NCI-H1092 (cell line): ENCODE measurements around the gene AARS1.
A peak's percentile ranks its signal among the peaks of the same experiment; 100 is the strongest.
"Not testable (repeated sequence)": the region's sequence is repeated elsewhere in the genome, so short reads cannot be mapped to it uniquely, and the experiment has no call there.

Experiments
- DNase-seq: peaks from one replicate; lab custom pipeline; 2025; lab: John Stamatoyannopoulos, UW

AARS1 gene

DNA sequence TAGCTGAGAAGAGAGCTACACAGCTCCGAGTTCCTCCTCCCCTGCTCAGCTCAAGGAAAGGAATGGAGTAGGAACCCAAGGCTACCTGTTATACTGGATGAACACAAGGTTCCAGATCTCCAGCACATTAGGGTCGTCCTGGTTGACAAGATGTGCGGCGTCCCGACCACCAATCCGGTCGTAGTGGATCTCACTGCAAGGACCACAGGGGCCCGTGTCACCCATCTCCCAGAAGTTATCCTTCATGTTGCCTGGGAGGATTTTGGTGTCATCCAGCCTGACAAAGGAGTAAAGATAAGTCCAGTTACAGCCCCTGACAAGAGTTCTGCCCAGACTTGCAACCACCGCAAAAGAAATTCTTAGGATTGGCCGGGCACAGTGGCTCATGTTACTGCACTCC is 17.6 kb downstream of the AARS1 start:
- DNase-seq, result no peak

DNA sequence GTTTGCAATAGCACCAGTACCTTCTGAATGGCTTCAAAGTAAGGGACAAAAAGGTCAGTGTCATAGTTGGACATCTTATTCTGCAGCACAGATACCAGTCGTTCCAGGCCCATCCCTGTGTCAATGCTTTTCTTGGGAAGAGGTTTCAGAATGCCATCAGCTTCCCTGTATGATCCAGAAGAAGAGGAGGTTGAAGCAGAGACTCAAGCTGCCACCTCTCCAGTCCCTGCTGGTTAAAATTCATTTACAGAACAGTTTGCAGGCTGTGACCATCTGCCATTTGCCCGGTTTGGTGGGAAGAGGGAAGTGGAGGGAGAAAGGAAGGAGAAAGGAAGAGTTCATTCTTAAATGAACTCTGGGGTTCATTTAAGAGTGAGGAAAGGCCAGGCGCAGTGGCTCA is 19.1 kb downstream of the AARS1 start:
- DNase-seq, result no peak

DNA sequence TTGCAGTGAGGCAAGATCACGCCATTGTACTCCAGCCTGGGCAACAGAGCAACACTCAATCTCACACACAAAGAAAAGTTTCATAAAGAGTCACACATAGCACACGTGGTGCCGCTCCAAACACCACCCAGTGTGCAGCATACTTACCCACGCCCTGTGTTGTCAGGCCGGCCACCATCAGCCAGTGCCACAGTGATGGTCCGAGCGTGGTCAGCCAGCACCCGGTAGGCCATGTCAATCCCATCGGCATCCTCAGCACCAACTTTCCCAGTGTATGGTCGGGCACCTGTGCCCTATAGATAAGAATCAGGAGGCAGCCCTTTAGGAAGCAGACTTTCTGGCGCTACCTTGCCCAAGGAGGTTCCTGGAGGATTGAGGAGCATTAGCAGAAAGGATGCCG is 19.8 kb downstream of the AARS1 start:
- DNase-seq, result no peak

DNA sequence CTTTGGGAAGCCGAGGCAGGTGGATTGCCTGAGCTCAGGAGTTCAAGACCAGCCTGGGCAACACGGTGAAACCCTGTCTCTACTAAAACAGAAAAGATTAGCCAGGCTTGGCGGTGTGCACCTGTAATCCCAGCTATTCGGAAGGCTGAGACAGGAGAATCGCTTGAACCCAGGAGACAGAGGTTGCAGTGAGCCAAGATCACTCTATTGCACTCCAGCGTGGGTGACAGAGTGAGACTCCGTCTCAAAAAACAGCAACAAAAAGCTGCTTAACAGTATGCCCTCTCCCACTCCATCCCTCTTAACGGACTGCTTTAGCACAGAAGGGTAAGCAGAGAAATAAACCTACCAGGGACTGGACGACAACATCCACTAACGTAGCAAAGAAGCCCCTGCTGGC is 21.4 kb downstream of the AARS1 start:
- DNase-seq, result not testable (repeated sequence)

DNA sequence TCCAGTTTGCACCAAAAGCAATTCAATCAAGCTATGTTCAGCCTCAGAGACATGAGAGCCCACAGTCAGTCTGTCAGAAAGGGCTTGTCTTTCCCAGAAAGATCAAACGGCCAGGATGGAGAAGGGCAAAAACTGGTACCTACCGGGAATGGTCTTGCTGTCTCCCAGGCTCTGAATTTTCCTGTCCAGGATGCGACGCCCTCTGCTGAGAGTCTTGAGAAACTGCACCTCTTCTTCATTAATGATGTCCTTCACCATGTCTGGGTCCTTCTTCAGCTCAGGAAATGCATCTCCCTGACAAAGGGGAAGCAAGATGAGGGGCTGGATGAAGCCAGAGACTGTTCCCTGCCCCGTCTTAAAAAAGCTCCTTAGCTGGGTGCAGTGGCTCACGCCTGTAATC is 21.8 kb downstream of the AARS1 start:
- DNase-seq, result no peak

DNA sequence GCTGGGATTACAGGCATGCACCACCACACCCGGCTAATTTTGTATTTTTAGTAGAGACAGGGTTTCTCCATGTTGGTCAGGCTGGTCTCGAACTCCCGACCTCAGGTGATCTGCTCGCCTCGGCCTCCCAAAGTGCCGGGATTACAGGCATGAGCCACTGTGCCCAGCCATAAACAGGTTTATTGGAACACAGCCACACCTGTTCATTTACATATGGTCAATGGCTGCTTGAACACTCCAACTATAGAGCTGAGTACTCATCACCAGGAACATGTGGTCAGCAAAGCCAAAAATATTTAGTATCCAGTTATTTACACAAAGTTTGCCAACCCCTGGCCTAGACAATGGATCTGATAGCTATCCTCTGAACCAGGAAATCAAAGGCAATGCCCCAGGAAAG is 29.4 kb downstream of the AARS1 start:
- not testable (repeated sequence) for DNase-seq

DNA sequence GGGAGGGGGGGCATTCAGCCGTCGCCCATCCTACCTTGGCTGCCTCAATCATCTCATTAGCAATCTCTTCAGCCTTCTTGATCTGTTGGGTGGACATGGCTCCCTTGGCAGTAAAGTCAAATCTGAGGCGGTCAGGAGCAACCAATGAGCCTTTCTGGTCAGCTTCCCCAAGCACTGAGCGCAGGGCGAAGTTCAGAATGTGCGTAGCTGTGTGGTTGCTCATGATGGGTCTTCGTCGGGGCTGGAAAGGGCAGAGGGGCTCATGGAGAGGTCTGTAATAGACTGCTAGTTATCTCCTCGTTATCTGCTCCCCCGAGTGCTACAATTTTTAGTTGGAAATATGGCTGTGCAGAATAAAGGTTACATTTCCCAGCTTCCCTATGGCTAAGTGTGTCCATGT is 30.4 kb downstream of the AARS1 start:
- no peak for DNase-seq

DNA sequence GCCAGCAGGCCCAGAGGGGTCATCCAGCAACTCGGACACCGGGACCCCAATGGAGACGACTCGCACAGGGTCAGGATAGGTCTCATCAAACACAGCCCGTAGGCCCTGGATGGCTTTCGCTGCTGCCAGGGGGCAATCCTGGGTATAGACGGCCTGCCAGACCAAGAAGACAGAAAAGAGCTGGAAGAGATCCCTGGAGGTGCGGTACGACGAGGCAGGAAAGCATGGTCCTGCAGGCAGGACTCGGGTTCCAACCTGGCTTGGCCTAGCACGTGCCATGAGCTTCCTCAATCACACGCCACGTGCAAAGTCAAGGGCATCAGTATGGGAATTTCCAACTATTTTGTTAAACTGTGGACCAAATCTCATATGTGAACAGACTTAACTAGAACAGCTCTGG is 31.2 kb downstream of the AARS1 start:
- no peak for DNase-seq

DNA sequence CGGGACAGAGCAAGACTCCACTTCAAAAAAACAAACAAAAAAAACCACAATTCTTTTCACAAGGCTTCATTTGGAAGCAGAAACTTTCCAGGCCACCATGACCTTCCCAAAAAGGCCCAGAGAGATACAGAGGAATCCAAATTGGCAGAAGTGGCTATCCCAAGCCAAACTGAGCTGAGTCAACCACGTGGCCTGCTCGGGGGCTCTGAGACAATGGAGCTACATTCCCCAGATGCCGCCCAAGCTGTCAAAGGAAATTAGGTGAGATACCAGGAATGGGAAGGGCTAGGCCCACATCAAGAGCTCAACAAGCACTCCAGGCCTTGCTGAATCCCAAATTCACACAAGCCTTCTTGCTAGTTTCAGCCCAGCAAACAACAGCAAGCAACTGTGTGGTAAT is 31.9 kb downstream of the AARS1 start:
- DNase-seq, result no peak

DNA sequence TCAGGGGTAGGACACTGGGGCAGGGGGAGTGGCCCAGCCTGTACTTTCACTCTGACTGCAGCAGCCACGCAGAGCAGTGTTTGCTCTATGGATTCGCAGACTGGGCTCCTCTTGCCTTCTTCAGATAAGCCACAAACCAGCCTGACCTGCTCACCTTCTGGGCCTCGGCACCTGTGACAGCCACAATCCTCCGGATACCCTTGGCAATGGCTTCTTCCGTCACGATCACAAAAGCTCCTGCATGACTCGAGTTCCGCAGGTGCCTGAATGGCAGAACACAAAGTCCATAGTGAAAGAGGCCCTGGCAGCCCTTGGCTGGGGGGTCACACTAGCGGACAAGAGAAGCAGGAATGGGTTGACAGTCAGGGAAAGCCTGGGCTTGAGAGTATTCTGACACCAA is 33.7 kb downstream of the AARS1 start:
- no peak for DNase-seq

DNA sequence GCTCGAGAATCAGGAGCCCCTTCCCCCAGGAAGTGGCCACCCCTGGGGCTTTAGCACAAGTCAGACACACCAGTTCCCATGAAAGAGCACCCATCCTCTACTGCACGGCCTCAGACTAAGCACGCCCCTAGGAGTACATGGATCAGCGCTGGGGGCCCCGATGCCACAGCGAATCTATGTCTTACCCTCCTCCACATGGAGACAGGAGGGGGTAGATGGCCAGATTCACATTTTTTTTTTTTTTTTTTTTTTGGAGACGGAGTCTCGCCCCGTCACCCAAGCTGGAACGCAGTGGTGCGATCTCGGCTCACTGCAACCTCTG is 34.4 kb downstream of the AARS1 start:
- no peak for DNase-seq

DNA sequence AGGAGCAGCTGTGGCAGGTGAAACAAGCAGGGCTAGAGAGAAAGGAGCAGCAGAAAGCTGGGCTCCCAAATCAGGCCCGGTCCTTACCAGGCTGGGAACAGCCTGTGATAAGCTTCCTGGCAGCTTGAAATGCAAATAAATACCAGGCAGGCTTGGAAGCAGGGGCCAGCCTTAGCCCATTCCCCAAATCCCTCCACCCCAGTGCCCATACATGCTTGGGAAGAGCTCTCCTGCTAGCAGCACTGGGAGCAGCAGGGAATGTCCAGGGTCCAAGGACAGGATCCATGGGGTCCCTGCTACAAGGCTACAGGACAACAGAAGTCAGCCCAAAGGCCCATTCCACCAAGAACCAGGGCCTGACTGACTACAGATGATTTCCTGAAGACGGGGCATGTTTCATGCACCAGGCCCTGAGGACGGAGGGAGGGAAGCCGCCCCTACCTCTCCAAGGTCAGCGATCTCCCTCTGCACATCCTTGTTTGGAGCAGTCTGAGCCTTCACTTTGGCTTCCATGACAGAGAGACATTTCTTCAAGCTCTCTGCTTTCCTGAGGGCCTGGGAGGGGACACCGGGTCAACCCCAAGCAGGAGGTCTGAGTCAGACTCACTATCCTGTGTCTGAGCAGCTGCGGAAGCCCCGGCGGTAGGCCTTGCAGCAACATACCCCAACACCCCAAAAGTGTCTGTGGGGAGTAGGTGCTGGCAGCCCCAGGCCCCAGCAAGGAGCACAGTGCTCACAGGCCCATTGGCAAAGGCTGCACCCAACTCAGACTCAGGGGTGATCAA is 34.9 kb downstream of the AARS1 start:
- DNase-seq, result no peak

DNA sequence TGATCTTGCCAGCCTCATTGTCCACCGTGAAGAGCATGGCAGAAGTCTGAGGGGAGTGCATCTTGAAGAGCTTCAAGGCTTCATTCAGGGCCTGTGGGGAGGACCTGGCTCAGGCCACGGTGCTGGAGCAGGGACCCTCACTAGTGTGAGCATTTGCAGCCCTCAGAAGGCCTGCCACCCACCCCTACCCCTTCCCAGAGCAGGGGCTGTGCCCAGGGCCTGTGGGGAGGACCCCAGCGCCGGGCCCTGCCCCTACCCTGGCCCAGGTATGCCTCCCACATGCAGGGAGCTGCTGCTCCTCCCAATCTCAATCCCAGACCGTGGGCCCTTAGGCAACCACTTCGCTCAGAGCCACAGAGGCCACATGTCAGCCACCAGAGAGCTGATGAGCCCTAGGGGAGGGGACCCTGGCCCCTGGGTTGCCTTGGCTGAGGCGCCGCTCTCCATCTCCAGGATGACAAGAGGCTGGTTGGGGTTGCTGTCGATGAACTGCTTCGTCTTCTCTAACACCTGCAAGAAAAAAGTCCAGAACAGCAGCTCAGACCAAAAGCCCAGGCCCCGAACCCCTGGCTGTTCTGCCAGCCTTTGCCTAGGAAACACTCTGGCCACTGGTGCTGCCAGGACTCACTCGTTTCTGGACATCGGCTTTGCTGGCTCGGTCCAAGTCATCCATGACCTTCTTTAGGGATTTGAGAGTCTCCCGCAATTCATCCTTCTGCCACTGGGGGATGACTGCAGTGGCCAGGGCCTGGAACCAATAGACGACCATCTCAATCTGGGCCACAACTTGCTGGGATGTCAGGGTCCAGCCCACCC is 35.8 kb downstream of the AARS1 start:
- DNase-seq, result no peak

DNA sequence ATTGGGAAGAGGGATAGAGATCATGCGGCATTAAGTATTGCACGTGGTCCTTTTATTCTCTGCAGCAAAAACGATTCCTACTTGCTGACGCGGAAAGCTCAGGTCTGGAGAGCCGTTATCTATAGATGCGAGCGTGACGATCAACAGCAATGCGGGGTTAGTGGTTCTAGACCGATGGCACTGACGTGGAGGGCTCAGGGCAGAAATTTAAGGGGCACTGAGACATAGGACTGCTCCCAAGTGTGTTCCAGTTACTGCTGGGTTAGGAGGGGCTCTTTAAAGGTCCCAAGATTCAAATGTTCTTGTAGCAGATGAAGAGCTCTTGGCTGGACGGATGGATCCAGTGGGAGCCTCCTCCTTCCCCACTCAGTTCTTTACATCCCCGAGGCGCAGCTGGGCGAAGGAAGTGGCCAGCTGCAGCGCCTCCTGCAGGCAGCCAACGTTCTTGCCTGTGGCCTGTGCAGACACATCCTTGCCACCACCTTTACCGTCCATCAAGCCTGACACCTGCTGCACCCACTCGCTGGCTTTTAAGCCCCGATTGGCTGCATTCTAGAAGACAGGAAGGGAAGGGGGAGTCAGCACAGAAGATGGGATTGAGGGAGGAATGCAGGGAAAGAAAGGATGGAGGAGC is 36.8 kb downstream of the AARS1 start:
- no peak for DNase-seq

DNA sequence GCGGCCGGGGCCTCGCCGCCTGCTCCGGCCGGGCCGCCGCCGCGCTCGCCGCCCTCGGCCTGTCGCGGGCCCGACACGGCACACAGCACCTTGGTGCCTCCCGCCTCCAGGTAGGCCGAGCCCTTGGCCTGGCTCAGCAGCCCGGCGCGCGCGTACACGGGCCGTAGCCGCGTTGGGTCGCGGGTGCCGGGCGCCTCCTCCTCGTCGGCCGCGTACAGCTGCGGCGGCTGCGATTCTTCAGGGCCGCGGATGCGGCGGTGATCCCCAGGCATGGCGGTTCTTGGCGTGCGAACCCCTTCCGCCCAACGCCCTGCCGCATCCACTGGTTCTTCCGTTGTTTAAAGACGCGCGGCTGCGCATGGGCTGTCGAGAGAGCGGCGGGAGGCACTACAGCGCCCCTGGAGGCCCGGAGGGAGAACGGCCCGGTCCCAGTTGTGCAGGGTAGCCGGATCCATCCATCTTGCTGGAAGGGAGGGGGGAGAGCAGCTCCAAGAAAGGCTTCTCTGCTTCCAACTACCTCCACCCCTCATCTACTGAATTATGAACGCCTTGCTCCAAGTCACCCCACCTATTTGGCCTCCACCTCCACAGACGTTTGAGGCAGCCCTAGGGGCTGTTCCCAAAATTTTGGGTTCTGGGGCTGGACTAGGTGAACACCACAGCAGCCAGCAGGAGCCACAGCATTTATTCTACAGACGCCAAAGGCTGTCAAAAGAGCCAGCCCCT is 37.5 kb downstream of the AARS1 start, which contains the start of gene EXOSC6:
EXOSC6 (minus strand) TSS at position 312 of the 726 bp plus-strand sequence; CDS start at position 272, 40 bp downstream.
- peak; percentile 91 for DNase-seq

DNA sequence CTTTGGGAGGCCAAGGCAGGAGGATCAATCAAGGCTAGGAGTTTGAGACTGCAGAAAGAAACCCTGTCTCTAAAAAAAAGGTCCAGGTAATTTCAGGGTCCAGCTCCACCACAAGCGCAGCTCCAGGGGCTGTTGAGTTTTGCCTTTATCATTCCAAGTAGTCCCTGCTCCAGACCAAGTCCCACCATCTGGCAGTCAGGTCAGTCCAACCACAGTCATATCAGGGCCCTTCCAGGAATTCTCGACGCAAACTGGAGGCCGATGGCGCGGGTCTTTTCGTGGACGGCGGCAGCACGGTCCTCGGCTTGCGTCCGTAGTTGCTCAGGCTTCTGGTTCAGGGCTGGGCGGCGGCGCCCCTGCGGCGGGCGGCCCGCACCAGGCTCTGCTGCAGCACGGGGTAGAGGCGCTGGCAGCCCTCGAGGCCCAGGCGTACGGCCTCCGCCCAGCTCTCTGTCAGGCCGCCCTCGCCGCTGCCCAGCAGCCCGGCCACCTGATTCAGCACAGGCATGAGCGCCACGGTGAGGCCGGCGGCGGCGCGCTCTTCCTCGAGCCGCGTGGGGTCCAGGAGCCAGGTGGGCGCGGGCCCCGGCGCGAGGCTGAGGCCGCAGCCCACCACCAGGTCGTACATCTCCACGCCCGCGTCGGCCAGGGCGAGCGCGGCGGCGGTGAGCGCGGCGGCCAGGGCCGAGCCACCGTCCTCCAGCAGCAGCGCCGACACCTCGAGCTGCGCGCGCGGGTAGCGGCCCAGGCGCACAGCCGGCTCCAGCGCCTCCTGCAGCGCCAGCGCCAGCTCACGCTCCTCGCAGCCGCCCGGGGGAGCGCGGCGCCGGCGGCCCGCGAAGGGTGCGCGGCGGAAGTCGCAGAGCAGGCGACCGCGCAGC is 38.3 kb downstream of the AARS1 start:
- DNase-seq, result no peak

DNA sequence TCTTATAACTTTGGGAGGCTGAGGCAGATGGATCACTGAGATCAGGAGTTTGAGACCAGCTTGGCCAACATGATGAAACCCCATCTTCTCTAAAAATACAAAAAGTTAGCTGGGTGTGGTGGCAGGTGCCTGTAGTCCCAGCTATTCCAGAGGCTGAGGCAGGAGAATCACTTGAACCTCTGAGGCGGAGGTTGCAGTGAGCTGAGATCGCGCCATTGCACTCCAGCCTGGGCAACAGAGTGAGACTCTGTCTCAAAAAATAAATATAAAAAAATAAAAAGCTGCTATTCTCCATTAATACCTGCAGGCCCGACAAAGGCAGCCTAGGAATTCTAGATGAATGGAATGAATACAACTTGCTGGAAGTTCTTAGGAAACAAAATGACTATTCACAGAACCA is 39.6 kb downstream of the AARS1 start:
- DNase-seq, result not testable (repeated sequence)

DNA sequence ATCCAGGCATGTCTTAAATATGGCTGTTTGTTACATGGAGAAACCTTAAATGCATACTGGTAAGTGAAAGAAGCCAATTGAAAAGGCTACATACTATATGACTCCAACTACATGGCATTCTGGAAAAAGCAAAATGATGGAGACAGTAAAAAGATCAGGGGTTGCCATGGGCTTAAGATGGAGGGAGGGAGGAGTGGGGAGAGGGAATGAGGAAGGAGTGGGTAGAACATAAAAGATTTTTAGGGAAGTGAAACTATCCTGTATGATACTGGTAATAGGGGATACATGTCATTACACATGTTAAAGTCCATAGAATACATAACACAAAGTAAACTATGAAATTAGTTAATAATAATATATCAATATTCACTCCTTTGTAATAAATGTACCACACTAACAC is 50.5 kb downstream of the AARS1 start:
- not testable (repeated sequence) for DNase-seq

DNA sequence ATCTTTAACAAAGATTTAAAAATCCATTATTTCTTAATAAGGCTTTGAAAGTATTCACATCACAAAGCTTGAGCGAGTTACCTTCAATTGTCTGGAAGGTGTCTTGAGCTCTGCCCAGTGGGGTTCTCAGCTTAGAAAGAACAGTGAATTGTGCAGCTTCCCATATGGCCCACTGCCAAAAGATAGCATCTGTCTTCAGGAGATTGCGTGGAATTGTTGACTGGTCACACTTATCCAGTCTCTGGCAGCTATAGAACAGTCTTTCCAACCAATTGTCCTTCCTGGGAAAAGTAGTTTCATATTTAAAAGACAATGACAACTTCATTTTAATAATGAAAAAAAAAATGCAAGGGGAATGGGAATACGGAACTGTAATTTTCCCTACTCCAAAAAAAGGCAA is 57.5 kb downstream of the AARS1 start:
- not testable (repeated sequence) for DNase-seq

DNA sequence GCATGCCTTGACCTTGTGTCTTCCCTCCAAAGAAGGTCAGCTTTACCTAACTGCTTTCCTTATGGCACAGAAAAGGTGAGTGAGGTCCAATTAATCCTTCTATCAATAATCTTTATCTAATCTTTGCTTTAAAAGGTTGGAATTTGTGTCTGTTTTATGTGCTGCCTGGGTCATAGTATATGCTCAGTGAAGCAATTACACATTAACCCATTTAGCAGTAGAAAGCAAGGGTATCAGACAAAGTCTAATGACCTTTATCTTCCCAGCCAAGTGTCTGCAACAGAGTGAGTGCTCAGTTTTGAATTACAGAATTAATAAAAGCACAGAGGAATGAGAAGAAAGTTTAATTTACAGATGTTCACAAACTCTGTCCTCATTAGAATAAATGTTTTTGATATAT is 63.3 kb downstream of the AARS1 start:
- DNase-seq, result not testable (repeated sequence)

DNA sequence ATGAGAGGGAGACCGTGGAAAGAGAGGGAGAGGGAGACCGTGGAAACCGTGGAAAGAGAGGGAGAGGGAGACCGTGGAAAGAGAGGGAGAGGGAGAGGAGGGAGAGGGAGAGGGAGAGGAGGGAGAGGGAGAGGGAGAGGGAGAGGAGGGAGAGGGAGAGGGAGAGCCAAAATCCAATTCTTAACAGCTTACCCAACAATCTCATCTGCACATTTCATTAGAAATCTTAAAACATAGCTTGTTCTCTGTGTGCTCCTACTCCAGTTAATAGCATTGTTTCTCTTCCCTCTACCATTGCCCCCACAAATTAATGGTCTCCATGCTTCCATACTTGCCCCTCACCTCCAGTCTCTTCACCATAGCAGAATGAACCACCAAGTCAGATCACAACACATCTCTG is 63.9 kb downstream of the AARS1 start:
- not testable (repeated sequence) for DNase-seq
